ENCODE measurements around the gene ENTR1. TPM values are rescaled to one million over a fixed set of nuclear protein-coding genes. Genes with fewer than 3 reads are reported as not detected.

ENTR1 gene
- total and polyA plus RNA-seq, 10 of the 15 experiments (the other 5 are each of a cell fraction or from before 2014, with no cell fraction given): 8.2 to 96.4 (median 41.1) TPM

- intact Hi-C loops (cut with micrococcal nuclease; ENCODE audit: unreplicated experiment) (no loop called here), in situ Hi-C loops (cut with MboI) (no loop called here)
- Histone ChIP-seq H3K4me3 (no peak overlapping the region), H2AFZ (ENCODE audit: control insufficient read depth, low read depth, low read length) (no peak overlapping the region), H3K4me2 (ENCODE audit: control insufficient read depth, insufficient read depth) (no peak overlapping the region), H3K79me2 (ENCODE audit: control insufficient read depth, insufficient read depth, low read length) (no peaks in the 10 kb centered on the region), H3K9me3 (replicated peaks; ENCODE audit: control insufficient read depth, insufficient read depth, low read length) (no peaks in the 10 kb centered on the region), H3K27ac (ENCODE audit: control insufficient read depth, insufficient read depth) (no peak overlapping the region), H3K4me1 (ENCODE audit: control insufficient read depth, insufficient read depth, low read length) (no peaks in the 10 kb centered on the region), H3K36me3 (ENCODE audit: control insufficient read depth in 2 of 2, insufficient read depth in 2 of 2, low read length in 1 of 2) (peaks cover 6 to 38% of the 10 kb centered on the region in 2 experiments; a peak in 3 of 4 replicates), H3K9ac (ENCODE audit: control insufficient read depth, insufficient read depth, low read length) (no peak overlapping the region), H4K20me1 (ENCODE audit: control insufficient read depth, insufficient read depth) (no peaks in the 10 kb centered on the region), H3K27me3 (replicated peaks in 1 of 2; ENCODE audit: control insufficient read depth in 2 of 2, insufficient read depth in 2 of 2, low read length in 1 of 2) (no peaks in the 10 kb centered on the region)
- BruUV-seq (replicated peaks): no TSS peak
- WGBS (ENCODE audit: insufficient coverage, insufficient replicate concordance, low lambda C conversion rate, missing lambda C conversion rate): 95% methylated on average over 20 of the region's 20 CpGs
- ChIA-PET RAD21 (ENCODE audit: unreplicated experiment) (no interaction called here), POLR2A (no interaction called here), CTCF (no interaction called here), SMC1A (ENCODE audit: uncharacterized antibody, unreplicated experiment) (no interaction called here)
- FAIRE-seq (no peak), DNase-seq (ENCODE audit: low read depth, low spot score) (no peak), ATAC-seq (no peak)
- TF ChIP-seq USF1 (IDR thresholded peaks at IDR 0.05; ENCODE audit: borderline replicate concordance, extremely low read length, insufficient read depth, low read depth, low read length) (no peak), E4F1 (IDR thresholded peaks at IDR 0.05; ENCODE audit: borderline replicate concordance, partially characterized antibody) (no peak), REST (IDR thresholded peaks at IDR 0.05; ENCODE audit: low read depth, low read length) (no peak), YY1 (IDR thresholded peaks at IDR 0.05; ENCODE audit: low read depth, low read length) (no peak), CHD1 (IDR thresholded peaks at IDR 0.05; ENCODE audit: low read depth, low read length) (no peak), CUX1 (IDR thresholded peaks at IDR 0.05; ENCODE audit: insufficient replicate concordance, low read depth, low read length) (no peak), NR2C2 (IDR thresholded peaks at IDR 0.05; ENCODE audit: borderline replicate concordance, control insufficient read depth, insufficient read length, low read depth) (no peak), SIN3A (IDR thresholded peaks at IDR 0.05; ENCODE audit: low read depth, low read length) (no peak), TARDBP (IDR thresholded peaks at IDR 0.05; ENCODE audit: borderline replicate concordance) (no peak), MEF2B (IDR thresholded peaks at IDR 0.05; ENCODE audit: partially characterized antibody, poor library complexity, severe bottlenecking) (no peak)
These were observed 27.0 kb downstream of the ENTR1 start for GRCh38 chr9:136383436-136383835.

All from GM12878 (cell line).